Tibial nerve (tissue), 4 donors: ENCODE data around the gene LRFN3. TPM values are rescaled to one million over a fixed set of nuclear protein-coding genes. Genes with fewer than 3 reads are reported as not detected.
"Not testable (repeated sequence)": the region's sequence is repeated elsewhere in the genome, so short reads cannot be mapped to it uniquely, and the experiment has no call there.

ENCODE experiments used
- DNase-seq, 2 donors: peaks; one replicate each; pipeline ENCODE4 v3.0.0-alpha.2; 2019; ENCODE audit warnings: low spot score in 2 of 2
- H3K27ac ChIP-seq, 4 donors: fragments of 200-600 bp; sonication (generic) in 3 of 4; one replicate each; pipeline ENCODE4 v1.5.1; 2017 to 2019; ENCODE audit warnings: mild to moderate bottlenecking in 1 of 4
- H3K27me3 ChIP-seq, 2 donors: fragments of 200-600 bp; sonication (generic) in 1 of 2; one replicate each; pipeline versions ENCODE4 v1.5.1 to v1.6.0; 2017 to 2019
- H3K36me3 ChIP-seq, 3 donors: fragments of 200-600 bp; sonication (generic); one replicate each; pipeline ENCODE4 v1.5.1; 2018 to 2019
- H3K4me1 ChIP-seq, 4 donors: fragments of 200-600 bp; sonication (generic) in 3 of 4; one replicate each; pipeline ENCODE4 v1.5.1; 2017 to 2019
- H3K4me3 ChIP-seq, 4 donors: fragments of 200-600 bp; sonication (generic) in 3 of 4; one replicate each; pipeline ENCODE4 v1.5.1; 2017 to 2019; ENCODE audit warnings: mild to moderate bottlenecking in 1 of 4, moderate library complexity in 1 of 4
- H3K9me3 ChIP-seq, 4 donors: fragments of 200-600 bp; sonication (generic) in 3 of 4; one replicate each; pipeline ENCODE4 v1.5.1; 2017 to 2019
- CTCF ChIP-seq, 5 experiments: fragments of 200-600 bp in 3 of 5; fragments of 450-650 bp in 2 of 5; sonication (generic) in 3 of 5; IDR thresholded peaks; one replicate each; pipeline ENCODE4 v1.5.1; 2016 to 2019; ENCODE audit warnings: antibody characterized with exemption in 5 of 5, mild to moderate bottlenecking in 3 of 5, moderate library complexity in 2 of 5
- EP300 ChIP-seq, 2 donors: sonication (generic); formaldehyde crosslinking; IDR thresholded peaks; one replicate each; pipeline ENCODE4 v1.6.1; 2017; ENCODE audit warnings: antibody characterized with exemption in 2 of 2, mild to moderate bottlenecking in 1 of 2
- POLR2A ChIP-seq, 2 donors: fragments of 450-650 bp; IDR thresholded peaks; one replicate each; pipeline ENCODE4 v1.6.1; 2017; ENCODE audit warnings: antibody characterized with exemption in 2 of 2, mild to moderate bottlenecking in 2 of 2, moderate library complexity in 2 of 2
- whole genome bisulfite sequencing, 2 donors: methylation state at CpG; one replicate each; pipeline ENCODE4 v1.1.5; 2018; 5-methylcytosine and 5-hydroxymethylcytosine counted together
- total RNA-seq, 4 donors: library from RNA; depleted of rRNA; stranded (reverse); fragments of >200 nt; gene quantifications; one replicate each; pipeline ENCODE4 v1.1.0, GENCODE V29; 2016

The LRFN3 gene
- total RNA-seq, 4 donors from 2014 or later, result 5.0 to 20.4 (median 8.6) TPM

GRCh38 chr19:35907377-35907745 lies 28.8 kb upstream of the LRFN3 start:
- Histone ChIP-seq H3K27me3 (no peaks in the 10 kb centered on the region), H3K4me1 (peaks cover 0 to 34% (median 14%) of the 10 kb centered on the region in 4 donors), H3K36me3 (no peaks in the 10 kb centered on the region), H3K27ac (peak overlapping the region in 3 of 4 donors; percentile 45 to 94 (median 68)), H3K4me3 (peak overlapping the region in 3 of 4 donors; percentile 2 to 39 (median 6)), H3K9me3 (no peaks in the 10 kb centered on the region)
- WGBS, 2 donors, result 27 to 35% methylated on average over 10 to 12 of the region's 12 CpGs
- no peak for DNase-seq
- TF ChIP-seq EP300 (IDR thresholded peaks at IDR 0.05) (no peak), CTCF (IDR thresholded peaks at IDR 0.05) (no peak), POLR2A (IDR thresholded peaks at IDR 0.05) (no peak)

- Histone ChIP-seq H3K9me3 (no peaks in the 10 kb centered on the region), H3K4me1 (peaks cover 0 to 28% (median 10%) of the 10 kb centered on the region in 4 donors), H3K36me3 (no peaks in the 10 kb centered on the region), H3K4me3 (peak within 1 kb of the TSS in 3 of 4 donors; percentile 2 to 39 (median 6)), H3K27ac (peak within 1 kb of the TSS in 3 of 4 donors; percentile 59 to 94 (median 68)), H3K27me3 (no peaks in the 10 kb centered on the region)
- DNase-seq, result peak in 1 of 2 donors; percentile 26
- no peak for TF ChIP-seq EP300 (IDR thresholded peaks at IDR 0.05)
- TF ChIP-seq CTCF (IDR thresholded peaks at IDR 0.05), result no peak
- no peak for TF ChIP-seq POLR2A (IDR thresholded peaks at IDR 0.05)
- WGBS, 2 donors, result 41 to 53% methylated on average over 9 of the region's 9 CpGs
These were observed 28.1 kb upstream of the LRFN3 start, which contains the start of gene TYROBP for GRCh38 chr19:35908010-35908441. Gene TYROBP, minus strand, starts transcription at chr19:35908295. Its CDS starts 67 bp downstream, at chr19:35908228.

DNA sequence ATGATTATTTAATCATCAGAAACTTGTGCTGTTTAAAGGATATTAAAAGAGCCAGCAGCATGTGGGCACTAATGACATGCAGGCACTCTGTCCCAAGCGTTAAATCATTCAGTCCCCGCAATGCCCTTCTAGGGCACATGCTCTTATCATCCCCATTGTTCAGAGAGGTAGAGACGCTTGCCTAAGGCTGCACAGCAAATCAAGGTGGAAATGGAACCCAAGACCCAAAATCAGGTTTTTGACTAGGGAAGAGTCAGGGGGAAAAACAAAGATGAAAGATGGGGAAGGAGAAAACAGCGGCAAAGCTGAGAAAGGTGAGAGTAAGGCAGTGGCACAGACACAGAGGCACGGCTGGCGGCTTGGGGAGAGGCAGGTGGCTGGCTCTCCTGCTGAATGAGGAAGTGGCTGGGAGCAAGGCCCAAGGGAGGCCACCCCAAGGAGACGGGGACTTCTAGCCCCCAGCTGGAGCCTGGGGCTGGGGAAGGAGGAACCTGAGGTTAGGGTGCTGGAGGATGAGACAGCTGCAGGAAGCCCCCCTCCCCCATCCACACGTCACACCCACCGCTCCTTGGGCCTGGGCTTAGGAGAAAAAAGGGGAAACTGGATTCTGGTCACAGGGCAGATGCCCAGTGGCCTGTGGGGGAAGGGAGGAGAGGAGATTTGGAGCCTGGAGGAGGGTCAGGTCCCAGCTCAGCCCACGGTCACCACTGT lies 27.0 kb upstream of the LRFN3 start:
- Histone ChIP-seq H3K36me3 (no peaks in the 10 kb centered on the region), H3K27me3 (no peaks in the 10 kb centered on the region), H3K27ac (peak overlapping the region in 3 of 4 donors; percentile 62 to 94 (median 64)), H3K9me3 (no peaks in the 10 kb centered on the region), H3K4me3 (peak overlapping the region in 1 of 4 donors; percentile 39), H3K4me1 (peaks cover 0 to 17% (median 0%) of the 10 kb centered on the region in 4 donors)
- WGBS, 2 donors, result 65 to 77% methylated on average over 10 of the region's 10 CpGs
- peak; percentile 42 to 73 for DNase-seq
- TF ChIP-seq CTCF (IDR thresholded peaks at IDR 0.05) (no peak), EP300 (IDR thresholded peaks at IDR 0.05) (peak; percentile 65 to 78), POLR2A (IDR thresholded peaks at IDR 0.05) (peak; percentile 8 to 26)

DNA sequence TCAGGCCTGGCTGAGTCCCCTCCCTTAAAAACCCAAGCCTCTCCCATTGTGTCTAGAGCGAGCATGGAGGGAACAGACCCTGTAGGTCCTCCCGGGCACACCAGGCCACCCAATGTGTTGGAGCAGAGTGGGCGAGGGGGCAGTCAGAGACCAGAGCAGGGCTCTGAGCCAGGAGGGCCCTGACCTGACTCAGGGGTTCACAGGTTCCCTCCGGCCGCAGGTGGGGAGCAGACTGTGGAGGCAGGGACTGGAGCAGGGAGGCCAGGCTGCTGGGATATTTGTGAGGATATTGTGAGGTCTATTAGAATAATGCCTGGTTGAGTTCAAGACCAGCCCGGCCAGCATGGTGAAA lies 26.5 kb upstream of the LRFN3 start:
- WGBS, 2 donors, result 54 to 55% methylated on average over 6 of the region's 6 CpGs

GRCh38 chr19:35910355-35910754 lies 25.8 kb upstream of the LRFN3 start:
- H3K4me3 ChIP-seq, DNase-seq, H3K36me3 ChIP-seq, H3K27me3 ChIP-seq, H3K9me3 ChIP-seq: not testable (repeated sequence)
- Histone ChIP-seq H3K27ac (peak overlapping the region in 1 of 4 donors; percentile 64), H3K4me1 (peaks cover 0 to 13% (median 0%) of the 10 kb centered on the region in 4 donors)
- 91% methylated on average over 14 of the region's 14 CpGs for WGBS, 2 donors

More for the DNA sequence above, 26.5 kb upstream of the LRFN3 start:
- no peak for TF ChIP-seq EP300 (IDR thresholded peaks at IDR 0.05)
- TF ChIP-seq POLR2A (IDR thresholded peaks at IDR 0.05), result no peak
- TF ChIP-seq CTCF (IDR thresholded peaks at IDR 0.05), result no peak
- H3K27ac ChIP-seq, result peak overlapping the region in 3 of 4 donors; percentile 62 to 65 (median 64)
- no peak for DNase-seq
- H3K36me3 ChIP-seq, result no peaks in the 10 kb centered on the region
- H3K4me3 ChIP-seq, result no peak overlapping the region
- no peaks in the 10 kb centered on the region for H3K9me3 ChIP-seq
- H3K27me3 ChIP-seq, result no peaks in the 10 kb centered on the region
- peaks cover 0 to 13% (median 0%) of the 10 kb centered on the region in 4 donors for H3K4me1 ChIP-seq
